ENCODE data around the gene BNIP3.

Gene BNIP3

DNA sequence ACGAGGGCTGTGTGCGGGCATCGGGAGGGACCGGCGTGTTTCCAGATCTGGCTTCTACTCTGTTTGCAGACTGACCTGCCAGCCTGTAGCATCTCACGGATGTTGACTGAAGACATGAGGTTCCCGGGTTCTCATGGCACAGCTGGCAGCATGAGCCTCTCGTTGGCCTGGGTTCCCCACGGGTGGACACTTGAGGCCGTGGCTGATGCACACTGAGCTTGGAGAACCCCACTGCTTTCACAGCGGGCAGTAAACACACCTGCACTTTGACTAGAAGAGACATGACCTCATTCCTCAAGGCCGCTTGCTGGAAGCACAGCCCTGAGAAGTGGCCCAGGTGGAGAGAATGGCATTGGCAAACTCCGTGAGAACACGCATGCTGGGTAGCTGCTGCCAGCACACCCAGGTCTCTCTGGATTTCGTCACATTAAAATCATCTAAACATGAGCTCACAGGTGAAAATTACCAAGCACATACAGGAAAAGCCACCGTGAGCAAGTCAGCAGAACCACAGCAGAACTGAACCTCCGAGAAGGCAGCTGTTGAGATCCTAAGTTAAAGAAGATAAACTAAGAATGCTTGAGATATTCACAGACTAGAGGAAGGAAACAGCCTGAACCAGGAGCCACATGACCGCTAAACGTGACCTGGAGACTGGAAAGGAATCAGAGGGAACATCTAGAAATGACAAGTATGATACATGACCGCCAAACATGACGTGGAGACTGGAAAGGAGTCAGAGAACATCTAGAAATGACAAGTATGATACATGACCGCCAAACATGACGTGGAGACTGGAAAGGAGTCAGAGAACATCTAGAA lies 32.5 kb downstream of the BNIP3 start:
- no peak for FAIRE-seq

DNA sequence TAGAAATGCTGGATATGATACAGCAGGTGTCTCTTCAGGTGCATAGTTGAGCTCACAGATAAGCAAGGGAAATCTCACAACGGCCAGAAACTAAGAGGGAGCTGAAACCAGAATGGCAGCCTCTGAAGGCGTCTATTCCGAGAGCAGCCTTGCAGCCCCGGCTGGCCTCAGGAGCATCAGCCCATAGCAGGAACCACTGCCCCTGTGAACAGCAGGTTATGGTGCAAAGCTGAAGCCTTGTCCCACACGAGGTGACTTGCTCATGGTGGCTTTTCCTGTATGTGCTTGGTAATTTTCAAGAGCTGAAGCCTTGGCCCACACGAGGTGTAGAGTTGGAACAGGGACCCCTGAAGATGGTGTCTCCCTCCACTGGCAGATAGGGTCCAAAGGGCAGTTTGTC lies 33.2 kb downstream of the BNIP3 start:
- FAIRE-seq, result no peak

DNA sequence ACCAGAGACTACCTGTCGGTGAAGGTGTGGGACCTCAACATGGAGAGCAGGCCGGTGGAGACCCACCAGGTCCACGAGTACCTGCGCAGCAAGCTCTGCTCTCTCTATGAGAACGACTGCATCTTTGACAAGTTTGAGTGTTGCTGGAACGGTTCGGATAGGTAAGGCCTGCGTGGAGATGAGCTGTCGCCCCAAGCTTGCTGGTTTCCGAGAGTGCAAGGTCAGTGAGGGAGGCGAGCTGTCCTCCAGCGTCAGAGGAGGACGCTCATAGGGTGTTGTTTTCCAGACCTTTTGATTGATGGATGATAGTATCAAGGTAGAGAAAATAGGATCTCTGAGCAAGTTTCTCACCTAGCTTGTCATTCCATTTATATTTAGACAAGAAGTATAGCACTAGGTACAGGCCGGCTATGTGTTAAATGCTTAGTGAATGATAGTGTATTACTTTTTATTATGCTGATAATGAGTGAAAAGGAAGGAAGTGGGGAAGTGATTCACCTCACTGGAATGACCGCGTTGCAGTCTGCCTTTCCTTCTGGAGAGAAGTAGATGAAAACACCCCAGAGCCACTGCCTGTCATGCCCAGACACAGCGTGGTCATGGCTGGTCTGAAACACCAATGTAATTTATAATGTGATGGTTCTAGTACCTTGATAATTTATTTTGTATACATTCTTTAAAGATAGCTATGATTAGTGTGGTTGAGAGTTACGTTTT lies 33.9 kb downstream of the BNIP3 start:
- no peak for FAIRE-seq

DNA sequence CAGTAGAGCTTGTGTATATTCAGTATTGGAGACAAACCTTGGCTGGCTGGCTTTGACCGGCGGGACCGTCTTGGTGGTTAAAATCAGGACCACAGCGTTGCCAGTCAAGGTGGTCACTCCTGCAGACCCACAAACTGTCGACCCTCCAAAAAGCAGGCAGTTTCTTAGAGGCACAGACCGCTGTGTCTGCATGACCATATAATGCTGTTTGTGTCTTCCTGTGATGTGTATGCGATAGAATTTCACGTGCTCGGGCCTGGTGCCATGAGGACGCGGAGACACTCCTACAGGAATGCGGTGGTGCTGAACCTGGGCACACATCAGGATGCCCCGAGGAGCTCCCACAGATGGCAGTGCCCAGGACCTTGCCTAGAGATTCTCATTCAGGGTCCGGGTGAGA lies 34.8 kb downstream of the BNIP3 start:
- no peak for FAIRE-seq

DNA sequence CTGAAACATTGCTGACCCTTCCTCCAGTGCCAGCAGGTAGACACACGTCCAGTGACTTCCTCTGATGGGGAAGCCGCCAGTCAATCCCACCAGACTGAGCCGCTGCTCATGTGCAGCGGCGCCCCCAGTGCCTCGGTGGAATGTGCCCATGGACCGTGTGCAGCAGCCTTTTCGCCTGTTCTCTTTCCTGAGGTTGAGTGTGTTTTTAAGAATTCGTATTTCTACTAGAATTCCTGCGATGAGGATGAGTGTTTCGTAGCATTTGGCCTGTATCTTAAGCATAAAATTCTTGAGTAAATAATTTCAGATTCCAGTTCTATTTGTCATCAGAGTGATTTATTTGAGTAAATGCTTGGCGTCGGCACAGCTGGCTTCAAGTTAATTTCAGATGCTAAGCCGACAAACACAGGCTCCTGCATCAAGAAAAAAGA lies 35.4 kb downstream of the BNIP3 start:
- no peak for FAIRE-seq

DNA sequence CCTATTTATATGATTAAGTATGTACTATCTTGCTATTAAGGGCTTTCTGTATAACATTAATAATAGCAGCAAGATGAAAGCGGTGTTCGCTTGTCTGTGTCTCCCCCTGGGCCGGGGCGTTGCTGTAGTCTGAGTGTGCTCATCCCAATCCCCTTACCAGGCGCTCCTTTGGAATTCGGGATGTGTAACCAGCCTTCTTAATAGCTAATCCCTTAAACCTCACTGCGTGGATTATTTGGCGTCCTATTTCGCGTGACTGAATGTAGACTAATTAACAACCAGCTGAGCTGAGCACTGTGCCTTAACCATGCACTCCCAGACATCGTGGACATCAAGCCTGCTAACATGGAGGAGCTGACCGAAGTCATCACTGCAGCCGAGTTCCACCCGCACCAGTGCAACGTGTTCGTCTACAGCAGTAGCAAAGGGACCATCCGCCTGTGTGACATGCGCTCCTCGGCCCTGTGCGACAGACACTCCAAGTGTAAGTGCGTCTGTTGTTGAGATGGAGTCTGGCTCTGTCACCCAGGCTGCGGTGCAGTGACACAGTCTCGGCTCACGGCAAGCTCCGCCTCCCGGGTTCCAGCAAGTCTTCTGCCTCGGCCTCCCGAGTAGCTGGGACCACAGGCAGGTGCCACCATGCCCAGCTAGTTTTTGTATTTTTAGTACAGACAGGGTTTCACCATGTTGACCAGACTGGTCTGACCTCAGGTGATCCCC lies 36.6 kb downstream of the BNIP3 start:
- no peak for FAIRE-seq

DNA sequence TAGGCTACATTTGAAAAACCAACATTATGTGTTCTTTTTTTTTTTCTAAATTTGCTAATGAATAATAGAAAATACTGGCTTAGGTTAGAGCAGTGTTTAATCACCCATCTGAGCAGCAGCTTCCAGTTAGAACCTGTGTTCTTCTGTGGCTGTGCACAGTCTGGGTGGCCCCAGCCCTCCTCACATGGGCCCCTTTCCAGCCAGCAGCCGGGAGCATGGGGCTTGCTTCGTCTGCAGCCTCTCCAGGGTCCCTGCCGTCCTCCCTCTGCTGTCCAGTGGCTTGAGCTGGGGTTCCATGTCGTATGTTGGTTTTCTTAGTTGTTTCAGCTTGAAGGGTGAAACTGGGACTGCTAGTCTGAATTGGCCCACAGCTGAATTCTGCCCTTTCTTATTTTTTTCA lies 37.3 kb downstream of the BNIP3 start:
- no peak for FAIRE-seq

DNA sequence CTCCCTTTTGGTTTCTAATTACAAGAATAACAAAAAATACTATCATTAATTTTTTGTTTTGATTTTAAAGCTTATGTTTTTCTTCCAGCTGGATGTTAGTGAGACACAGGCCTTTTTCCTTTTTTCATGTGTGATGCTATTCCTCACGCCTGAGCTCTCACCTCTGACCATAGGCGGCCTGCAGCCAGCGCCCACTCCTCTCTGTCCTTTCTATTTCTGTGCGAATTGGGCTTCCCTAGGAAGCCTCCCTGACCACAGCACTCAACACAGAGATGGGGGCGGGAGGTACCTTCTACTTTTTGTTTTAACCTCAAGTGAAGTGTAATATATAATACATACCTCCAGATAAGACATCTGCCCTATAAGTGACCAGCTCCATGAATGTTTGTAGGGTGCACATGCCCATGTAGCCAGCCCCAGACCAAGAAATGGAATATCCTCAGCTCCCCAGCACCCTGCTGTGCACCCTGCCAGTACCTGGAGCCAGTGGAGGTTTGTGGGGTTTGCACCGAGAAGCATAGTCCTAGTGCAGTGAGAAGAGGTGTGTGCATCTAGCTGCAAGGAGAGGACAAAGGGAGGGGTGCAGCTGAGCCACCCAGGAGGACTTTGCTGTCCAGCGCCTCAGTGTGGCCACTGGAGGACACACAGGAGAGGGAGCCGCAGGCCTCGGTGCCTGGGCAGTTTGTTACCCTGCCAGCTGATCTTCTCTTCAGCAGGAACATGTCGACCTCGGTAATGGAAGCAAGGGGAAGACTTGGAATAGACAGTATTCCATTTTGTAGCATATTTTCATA lies 38.5 kb downstream of the BNIP3 start:
- FAIRE-seq, result no peak

DNA sequence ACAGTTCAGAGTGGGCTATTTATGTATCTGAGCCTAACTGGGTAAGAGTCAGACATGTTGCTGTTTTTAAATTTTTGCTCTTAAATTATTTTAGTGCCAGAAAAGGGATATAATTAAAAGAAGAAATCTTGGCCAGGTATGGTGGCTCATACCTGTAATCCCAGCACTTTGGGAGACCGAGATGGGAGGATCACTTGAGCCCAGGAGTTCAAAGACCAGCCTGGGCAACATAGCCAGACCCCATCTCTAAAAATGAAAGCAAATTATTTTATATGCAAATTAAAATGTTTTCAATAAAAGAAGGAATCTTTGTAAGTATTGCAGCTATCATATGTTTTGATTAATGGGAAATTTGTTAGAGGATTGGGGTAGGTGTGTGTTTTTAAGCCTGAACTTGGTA lies 39.3 kb downstream of the BNIP3 start:
- no peak for FAIRE-seq

DNA sequence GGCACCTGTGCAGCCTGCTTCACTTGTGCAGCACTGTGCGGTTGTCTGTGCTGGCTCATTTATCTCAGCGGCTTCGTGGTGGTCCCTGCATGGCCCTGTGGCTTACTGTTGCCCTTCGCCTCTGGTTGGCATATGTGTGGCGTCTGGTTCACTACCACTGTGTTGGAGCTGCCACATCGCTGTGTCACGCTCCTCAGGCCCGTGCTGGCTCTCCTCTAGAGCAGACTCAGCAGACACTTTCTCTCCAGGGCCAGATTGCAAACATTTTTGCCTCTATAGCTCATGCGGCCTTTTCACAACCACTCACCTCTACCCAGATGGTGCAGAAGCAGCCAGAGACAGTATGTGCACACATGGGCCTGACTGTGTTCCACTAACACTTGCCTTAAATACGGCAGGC lies 43.0 kb downstream of the BNIP3 start:
- FAIRE-seq, result no peak

DNA sequence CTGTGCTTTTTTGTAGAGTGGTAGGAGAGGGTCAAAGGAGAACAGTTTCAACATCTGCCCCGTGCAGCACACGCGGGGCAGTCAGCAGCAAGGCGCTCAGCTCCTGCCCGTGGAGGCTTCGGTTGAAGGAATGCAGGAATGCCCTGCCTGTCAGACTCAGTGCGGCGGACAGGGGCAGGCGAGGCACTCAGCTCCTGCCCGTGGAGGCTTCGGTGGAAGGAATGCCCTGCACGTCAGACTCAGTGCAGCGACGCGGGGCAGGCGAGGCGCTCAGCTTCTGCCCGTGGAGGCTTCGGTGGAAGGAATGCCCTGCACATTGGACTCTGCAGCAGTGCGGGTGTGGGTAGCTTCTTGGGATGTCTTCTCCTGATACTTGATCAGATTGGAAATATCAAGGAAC lies 43.9 kb downstream of the BNIP3 start:
- no peak for FAIRE-seq

DNA sequence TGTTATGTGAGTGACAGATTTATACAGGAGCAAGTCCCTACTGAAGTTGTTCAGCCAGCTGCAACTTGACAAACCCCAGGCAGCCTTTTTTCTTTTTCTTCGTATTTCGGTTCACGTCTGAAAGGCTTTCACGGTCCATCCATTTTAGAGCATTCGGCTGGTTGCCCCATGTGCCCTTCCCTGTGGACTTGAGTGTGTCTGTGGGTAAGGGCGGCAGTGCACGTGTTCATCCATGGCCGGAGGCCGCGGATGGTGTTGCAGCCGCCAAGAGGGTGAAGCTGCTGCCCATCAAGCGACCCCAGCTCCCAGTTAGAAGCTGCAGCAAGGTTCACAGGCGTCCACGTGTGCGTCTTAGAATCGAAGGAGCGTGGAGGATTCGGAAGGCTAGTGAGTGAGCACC lies 45.0 kb downstream of the BNIP3 start:
- FAIRE-seq, result no peak

DNA sequence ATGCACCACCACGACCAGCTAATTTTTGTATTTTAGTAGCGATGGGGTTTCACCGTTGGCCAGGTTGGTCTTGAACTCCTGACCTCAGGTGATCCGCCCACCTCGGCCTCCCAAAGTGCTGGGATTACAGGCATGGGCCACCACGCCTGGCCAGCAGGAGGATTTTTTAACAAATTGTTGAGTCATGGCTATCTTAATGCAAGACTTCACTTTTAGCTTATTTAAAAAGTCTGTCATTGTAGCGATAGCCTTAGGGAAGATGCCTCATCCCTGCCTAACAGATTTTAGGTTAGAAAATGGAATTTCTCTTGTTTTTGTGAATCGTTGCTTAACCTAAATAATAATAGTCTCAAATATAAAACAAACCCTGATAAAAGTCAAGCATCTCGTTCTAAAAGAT lies 45.4 kb downstream of the BNIP3 start:
- no peak for FAIRE-seq

DNA sequence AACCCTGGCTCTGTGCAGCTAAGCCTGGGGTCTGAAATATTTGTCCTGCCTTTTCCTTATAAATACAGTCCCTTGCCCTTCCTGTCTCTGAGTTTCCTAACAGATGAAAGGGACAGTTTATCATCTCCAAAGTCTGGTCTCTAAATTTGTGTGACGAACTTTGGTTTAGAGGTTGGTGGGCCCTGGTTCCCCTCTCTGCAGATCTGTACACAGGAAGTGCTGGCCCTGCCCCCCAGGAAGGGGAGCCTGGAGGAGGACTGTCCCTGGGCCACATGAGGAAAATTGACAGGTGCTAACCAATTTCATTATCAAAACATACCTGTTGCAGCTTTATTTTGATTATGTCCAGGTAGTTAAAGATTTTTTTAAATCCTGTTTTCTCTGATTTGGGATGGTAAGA lies 46.5 kb downstream of the BNIP3 start:
- no peak for FAIRE-seq

DNA sequence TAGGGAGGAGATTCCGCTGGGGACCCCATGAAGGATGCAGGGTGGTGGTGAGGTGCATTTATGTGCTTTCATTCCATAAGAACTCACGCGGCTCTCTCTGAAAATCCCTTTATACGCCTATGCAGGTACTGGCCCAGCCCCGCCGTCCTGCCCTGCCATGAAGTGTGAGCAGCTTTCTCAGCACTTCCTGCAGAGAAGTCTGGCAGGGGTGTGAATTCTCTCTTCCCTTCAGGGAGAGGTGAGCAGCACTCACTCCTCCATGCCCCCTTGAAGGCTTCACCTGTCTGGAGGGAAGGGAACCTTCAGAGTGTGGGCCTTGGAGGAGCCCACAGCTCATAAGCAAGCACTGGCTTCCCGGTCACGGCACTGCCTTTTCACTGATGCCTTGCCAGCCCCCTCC lies 47.0 kb downstream of the BNIP3 start:
- FAIRE-seq, result no peak

DNA sequence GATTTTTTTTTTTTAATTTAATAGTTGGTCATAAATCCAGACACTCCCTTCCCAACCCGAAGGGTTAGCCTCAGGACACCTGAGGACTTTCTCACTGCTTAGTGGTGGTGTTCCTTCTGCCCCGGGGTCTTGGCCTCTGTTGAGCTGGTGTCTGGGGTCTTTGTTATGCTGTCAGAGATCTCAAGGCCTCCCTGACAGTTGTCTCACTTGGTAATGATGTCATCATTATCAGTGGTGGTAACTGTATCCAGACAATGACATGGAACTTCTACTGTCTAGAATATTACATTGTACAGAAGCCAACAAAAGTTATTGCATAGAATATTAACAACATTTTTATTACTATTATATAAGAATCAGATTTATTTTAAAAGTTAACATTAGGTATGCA lies 48.0 kb downstream of the BNIP3 start:
- FAIRE-seq, result no peak

DNA sequence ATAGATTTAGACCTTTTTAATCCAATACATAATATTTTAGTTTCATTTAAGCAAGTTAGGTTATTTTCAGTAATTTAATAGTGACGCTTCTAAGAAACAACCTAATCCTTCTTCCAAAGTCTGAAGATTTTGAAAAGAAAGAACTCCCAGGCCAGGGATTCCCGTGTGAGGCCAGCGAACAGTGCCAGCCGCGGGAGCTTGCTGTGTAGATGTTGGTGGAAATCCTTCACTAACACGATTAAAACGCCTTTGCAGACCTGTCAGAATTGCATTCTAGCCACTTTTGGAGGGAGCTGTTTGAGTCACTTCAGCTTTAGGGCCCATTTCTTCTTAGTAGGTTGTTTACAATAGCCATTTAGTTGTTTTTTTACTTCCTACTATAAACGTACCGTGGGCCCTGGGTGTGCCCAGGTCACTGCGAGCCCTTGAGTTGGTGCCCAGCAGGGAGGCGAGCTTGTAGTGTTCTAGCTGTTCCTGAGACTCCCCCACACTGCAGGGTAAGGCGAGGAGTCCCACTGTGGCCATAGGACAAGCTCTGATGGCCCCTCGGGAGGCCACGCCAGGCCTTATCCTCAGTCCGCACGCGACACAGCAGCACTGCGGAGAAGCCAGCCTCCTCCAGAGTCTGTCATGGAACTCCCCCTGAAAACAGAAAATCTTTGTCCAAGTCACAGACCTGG lies 48.6 kb downstream of the BNIP3 start:
- FAIRE-seq, result no peak

DNA sequence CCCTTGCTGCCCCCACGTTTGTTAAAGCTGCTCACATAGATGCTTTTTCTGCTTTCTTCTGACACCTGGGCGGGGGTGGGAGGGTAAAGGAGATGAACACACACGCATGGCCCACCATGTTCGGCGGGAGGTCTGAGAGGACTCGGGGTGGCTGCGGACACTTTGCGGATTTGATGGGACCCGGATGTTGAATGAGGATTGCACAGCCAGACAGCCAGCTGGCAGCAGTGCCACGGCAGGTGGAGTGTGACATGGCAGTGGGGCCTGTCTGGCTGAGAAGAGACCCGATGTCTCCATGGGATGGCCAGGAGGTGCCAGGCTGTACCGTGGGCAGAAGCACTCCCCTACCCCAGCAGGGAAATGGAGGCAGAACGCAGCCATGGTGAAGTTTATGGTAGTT lies 49.7 kb downstream of the BNIP3 start:
- no peak for FAIRE-seq

DNA sequence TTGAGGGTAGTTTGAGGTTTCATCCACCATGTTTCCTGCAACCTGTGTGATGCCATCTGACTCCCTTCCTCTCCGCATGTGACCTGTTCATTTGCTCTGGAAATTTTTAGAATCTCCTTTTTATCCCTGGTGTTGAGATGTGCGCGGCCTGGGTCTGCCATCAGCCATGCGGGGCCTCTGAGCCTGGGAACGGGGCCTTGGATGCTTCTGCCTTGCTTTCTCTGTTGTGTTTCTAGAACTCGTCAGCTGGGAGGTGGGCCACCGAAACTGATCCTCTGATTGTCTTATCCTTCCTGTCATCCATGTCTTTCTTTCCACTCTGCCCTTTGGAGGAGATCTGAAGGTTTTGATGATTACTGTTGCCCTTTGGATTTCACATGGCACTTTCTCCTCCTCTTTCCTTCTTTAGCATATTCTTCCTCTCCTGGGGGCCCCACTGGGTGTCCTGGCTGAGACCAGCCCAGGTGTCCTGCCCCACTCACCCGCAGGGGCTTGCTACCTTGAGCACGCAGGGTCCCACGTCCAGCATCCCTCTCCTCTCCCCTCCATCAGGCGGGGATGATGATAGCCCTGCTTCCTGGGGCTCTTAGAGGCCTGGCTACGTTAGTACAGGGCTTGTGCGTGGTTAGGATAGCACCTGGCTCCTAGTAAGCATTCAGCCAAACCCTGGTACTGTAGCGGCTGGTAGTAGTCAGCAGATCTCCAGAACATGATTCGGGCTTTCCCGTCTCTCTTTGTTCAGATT lies 51.0 kb downstream of the BNIP3 start:
- FAIRE-seq, result no peak

DNA sequence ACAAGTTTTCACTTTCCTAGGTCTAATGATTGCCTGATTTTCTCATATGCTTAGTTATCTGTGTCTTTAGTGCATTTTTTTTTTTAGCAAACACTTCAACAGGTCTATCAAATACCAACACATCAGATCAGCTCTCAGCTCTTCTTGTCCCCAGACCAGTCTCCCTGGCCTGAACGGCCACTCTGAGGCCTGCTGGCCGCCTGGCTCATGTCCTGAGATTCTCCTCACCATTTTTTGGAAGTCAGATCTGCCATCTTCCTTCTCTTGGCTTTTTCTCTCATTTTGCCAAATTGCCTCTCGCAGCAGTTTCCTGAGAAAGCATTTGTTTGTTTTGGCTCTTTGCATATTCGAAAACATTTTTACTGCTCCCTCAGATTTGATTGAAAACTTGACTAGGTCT lies 51.6 kb downstream of the BNIP3 start:
- FAIRE-seq, result no peak

DNA sequence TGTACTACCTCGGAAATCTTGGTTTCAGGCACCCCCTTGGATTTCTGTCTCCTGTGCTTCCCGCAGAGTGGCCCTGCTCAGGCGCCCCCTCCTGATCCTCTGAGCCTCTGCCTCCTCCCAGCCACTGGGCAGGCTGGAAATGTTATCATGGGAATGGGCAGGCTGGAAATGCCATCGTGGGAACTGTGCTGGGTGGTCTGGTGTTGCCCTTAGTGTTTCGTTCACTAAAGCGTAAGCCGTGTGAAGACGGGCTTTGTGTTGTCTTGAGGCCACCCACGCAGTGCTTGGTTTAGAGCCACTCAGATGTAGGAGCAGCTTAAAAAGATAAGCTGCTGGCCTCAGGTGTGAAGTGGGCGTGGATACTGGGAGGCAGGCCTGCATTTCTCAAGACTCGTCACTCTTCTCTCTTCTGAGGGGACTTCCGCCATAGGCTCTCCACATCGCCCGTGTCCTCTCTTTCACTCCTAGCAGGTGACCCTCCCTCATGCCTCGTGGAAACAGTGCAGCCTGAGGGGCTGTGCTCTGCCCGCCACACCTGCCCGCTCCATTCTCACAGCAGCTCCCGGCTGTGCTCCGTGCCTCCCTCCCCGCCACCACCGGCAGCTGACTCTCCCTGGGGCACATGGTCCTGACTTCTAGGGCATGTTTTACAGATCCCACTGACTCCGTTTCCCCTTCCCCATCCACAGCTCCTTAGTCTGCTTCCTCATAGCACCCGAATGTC lies 52.4 kb downstream of the BNIP3 start:
- FAIRE-seq, result no peak
